ENCODE data around the gene CRTAP. TPM values are rescaled to one million over a fixed set of nuclear protein-coding genes. Genes with fewer than 3 reads are reported as not detected.
"Not testable (repeated sequence)": the region's sequence is repeated elsewhere in the genome, so short reads cannot be mapped to it uniquely, and the experiment has no call there.

Gene CRTAP
- total RNA-seq, 1 experiment from 2014 or later, result 174 TPM

DNA sequence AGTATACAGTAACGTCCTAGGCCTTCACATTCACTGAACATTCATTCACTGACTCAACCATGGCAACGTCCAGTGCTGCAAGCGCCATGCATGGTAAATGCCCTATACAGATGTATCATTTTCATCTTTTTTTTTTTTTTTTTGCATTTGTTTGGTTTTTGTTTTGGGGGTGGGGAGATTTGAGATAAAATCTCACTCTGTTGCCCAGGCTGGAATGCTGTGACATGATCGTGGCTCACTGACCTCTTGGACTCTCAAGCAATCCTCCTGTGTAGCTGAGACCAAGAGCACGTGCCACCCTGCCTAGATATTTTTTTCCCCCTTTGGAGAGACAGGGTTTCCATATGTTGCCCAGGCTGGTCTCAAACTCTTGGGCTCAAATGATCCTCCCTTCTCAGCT, 67.4 kb downstream of the CRTAP start:
- no peaks in the 10 kb centered on the region for H3K4me1 ChIP-seq (ENCODE audit: insufficient read depth, low read length)
- H2AFZ ChIP-seq (ENCODE audit: low read length), result no peak overlapping the region
- no peaks in the 10 kb centered on the region for H3K36me3 ChIP-seq (ENCODE audit: low read depth, low read length)
- no peaks in the 10 kb centered on the region for H4K20me1 ChIP-seq (ENCODE audit: low read length)
- no peaks in the 10 kb centered on the region for H3K79me2 ChIP-seq (ENCODE audit: low read length)
- DNase-seq, result no peak
- H3K27ac ChIP-seq (ENCODE audit: low read length), result no peak overlapping the region
- H3K9me2 ChIP-seq (replicated peaks; ENCODE audit: low read length), result no peaks in the 10 kb centered on the region
- H3K27me3 ChIP-seq (ENCODE audit: low read length), result no peaks in the 10 kb centered on the region
- ChIA-PET CTCF (no interaction called here), POLR2A (ENCODE audit: unreplicated experiment) (no interaction called here)
- H3K9ac ChIP-seq (ENCODE audit: low read length), result no peak overlapping the region
- no peak overlapping the region for H3K4me3 ChIP-seq (ENCODE audit: low read length)
- TF ChIP-seq EZH2 (IDR thresholded peaks at IDR 0.05; ENCODE audit: low read length, unreplicated experiment), result no peak
- TF ChIP-seq, protein P1, sequence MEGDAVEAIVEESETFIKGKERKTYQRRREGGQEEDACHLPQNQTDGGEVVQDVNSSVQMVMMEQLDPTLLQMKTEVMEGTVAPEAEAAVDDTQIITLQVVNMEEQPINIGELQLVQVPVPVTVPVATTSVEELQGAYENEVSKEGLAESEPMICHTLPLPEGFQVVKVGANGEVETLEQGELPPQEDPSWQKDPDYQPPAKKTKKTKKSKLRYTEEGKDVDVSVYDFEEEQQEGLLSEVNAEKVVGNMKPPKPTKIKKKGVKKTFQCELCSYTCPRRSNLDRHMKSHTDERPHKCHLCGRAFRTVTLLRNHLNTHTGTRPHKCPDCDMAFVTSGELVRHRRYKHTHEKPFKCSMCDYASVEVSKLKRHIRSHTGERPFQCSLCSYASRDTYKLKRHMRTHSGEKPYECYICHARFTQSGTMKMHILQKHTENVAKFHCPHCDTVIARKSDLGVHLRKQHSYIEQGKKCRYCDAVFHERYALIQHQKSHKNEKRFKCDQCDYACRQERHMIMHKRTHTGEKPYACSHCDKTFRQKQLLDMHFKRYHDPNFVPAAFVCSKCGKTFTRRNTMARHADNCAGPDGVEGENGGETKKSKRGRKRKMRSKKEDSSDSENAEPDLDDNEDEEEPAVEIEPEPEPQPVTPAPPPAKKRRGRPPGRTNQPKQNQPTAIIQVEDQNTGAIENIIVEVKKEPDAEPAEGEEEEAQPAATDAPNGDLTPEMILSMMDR (conservative IDR thresholded peaks at IDR 0.05; ENCODE audit: low read depth, low read length), result no peak
- TF ChIP-seq EZH2phosphoT487 (IDR thresholded peaks at IDR 0.05; ENCODE audit: borderline replicate concordance, low read length), result no peak
- no peak overlapping the region for H3K4me2 ChIP-seq (ENCODE audit: low read length)
- ATAC-seq, result no peak
- no peaks in the 10 kb centered on the region for H3F3A ChIP-seq (ENCODE audit: low read length, unreplicated experiment)
- intact Hi-C loops (cut with micrococcal nuclease), result no loop called here
- no TSS peak for BruUV-seq (replicated peaks)
- H3K9me3 ChIP-seq (ENCODE audit: low read length), result no peaks in the 10 kb centered on the region

DNA sequence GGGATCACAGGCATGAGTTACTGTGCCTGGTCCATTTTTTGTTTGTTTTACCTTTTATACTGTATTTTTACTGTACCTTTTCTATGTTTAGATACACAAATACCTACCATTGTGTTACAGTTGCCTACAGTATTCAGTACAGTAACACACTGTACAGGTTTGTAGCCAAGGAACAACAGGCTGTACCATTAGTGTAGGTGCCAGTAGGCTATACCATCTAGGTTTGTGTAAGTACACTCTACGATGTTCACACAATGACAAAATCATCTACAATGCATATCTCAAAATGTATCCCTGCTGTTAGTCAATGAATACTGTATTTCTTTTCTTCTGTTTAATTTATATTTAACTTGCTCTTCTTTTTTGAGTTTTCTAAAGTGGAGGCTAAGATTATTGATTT, 67.8 kb downstream of the CRTAP start:
- H3K4me3 ChIP-seq (ENCODE audit: low read length); H3K9ac ChIP-seq (ENCODE audit: low read length); DNase-seq; BruUV-seq (replicated peaks); H3K4me1 ChIP-seq (ENCODE audit: insufficient read depth, low read length); H3K9me2 ChIP-seq (replicated peaks; ENCODE audit: low read length); POLR2A ChIA-PET (ENCODE audit: unreplicated experiment); H3K36me3 ChIP-seq (ENCODE audit: low read depth, low read length); intact Hi-C loops (cut with micrococcal nuclease); ATAC-seq; H3K79me2 ChIP-seq (ENCODE audit: low read length); CTCF ChIA-PET; H2AFZ ChIP-seq (ENCODE audit: low read length); H3K27ac ChIP-seq (ENCODE audit: low read length); H3K4me2 ChIP-seq (ENCODE audit: low read length); H3K9me3 ChIP-seq (ENCODE audit: low read length); H4K20me1 ChIP-seq (ENCODE audit: low read length); H3K27me3 ChIP-seq (ENCODE audit: low read length); H3F3A ChIP-seq (ENCODE audit: low read length, unreplicated experiment): not testable (repeated sequence)

DNA sequence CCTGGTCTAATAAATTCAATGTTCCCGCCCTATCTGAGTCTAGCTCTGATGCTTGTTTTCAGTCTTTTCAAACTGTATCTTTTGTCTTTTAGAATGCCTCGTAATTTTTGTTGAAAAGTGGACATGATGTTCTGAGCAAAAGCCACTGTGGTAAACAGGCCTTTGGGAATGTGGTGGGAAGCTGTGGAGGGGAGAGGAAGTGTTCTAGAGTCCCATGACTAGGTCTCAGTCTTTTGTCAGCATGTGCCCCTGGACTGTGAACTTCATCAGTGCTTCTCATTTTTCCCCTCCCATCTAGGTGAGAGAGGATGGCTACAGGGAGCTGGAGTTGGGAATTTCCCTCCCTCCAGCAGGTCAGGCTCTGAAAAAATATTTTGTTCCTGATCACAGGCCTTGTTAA, 71.0 kb downstream of the CRTAP start:
- ChIA-PET POLR2A (ENCODE audit: unreplicated experiment) (no interaction called here), CTCF (no interaction called here)
- no TSS peak for BruUV-seq (replicated peaks)
- Histone ChIP-seq H3K9ac (ENCODE audit: low read length) (no peak overlapping the region), H4K20me1 (ENCODE audit: low read length) (no peaks in the 10 kb centered on the region), H3K79me2 (ENCODE audit: low read length) (no peaks in the 10 kb centered on the region), H3F3A (ENCODE audit: low read length, unreplicated experiment) (no peaks in the 10 kb centered on the region), H3K4me1 (ENCODE audit: insufficient read depth, low read length) (peaks cover 3% of the 10 kb centered on the region; the same call in 1 of the 2 replicates), H3K27ac (ENCODE audit: low read length) (no peak overlapping the region), H2AFZ (ENCODE audit: low read length) (0 out of 2 replicates have a peak overlapping the region, but pooled peaks have one; percentile 17), H3K4me3 (ENCODE audit: low read length) (no peak overlapping the region), H3K9me3 (ENCODE audit: low read length) (no peaks in the 10 kb centered on the region), H3K9me2 (replicated peaks; ENCODE audit: low read length) (no peaks in the 10 kb centered on the region), H3K36me3 (ENCODE audit: low read depth, low read length) (no peaks in the 10 kb centered on the region), H3K27me3 (ENCODE audit: low read length) (no peaks in the 10 kb centered on the region), H3K4me2 (ENCODE audit: low read length) (no peak overlapping the region)
- TF ChIP-seq EZH2 (IDR thresholded peaks at IDR 0.05; ENCODE audit: low read length, unreplicated experiment) (no peak), EZH2phosphoT487 (IDR thresholded peaks at IDR 0.05; ENCODE audit: borderline replicate concordance, low read length) (no peak)
- TF ChIP-seq, protein P1 (conservative IDR thresholded peaks at IDR 0.05; ENCODE audit: low read depth, low read length), result no peak
- ATAC-seq, result no peak
- intact Hi-C loops (cut with micrococcal nuclease), result no loop called here
- DNase-seq, result no peak
